Fibroblast of lung (primary cell): ENCODE measurements around the gene CRYBG1.

Experiments used
- EZH2 ChIP-seq: IDR thresholded peaks from 2 replicates; pipeline ENCODE4 v1.5.1; 2012; ENCODE audit warnings: low read length, control low read depth, mild to moderate bottlenecking; ENCODE audit errors: missing control alignments
- TF ChIP-seq, protein P1 (sequence below), 2 donors: IDR thresholded peaks in 1 of 2; conservative IDR thresholded peaks in 1 of 2; 1 replicate in 1 of 2; 2 replicates in 1 of 2; pipeline ENCODE4 v1.5.1; 2011 to 2012; ENCODE audit warnings: low read length in 2 of 2, control low read depth in 1 of 2, inconsistent platforms in 1 of 2, low read depth in 1 of 2, mild to moderate bottlenecking in 1 of 2

DNA sequence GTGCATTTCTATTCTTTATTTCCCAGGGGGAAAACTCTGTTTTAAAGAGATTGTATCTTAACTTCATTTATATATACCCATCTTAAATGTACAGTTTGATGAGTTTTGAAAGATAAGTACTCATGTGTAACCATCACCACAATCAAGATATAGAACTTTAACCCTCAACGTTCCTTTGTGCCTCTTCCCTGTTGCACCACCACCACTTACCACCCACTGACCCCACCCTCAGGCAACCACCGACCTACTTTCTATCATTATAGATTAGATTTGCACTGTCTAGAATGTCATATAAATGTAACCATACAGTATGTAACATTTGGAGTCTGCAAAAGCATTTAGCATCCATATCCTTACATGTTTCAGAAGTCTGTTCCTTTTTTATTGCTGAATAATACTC, 147.8 kb downstream of the CRYBG1 start:
- TF ChIP-seq EZH2, result no peak
- TF ChIP-seq, protein P1, sequence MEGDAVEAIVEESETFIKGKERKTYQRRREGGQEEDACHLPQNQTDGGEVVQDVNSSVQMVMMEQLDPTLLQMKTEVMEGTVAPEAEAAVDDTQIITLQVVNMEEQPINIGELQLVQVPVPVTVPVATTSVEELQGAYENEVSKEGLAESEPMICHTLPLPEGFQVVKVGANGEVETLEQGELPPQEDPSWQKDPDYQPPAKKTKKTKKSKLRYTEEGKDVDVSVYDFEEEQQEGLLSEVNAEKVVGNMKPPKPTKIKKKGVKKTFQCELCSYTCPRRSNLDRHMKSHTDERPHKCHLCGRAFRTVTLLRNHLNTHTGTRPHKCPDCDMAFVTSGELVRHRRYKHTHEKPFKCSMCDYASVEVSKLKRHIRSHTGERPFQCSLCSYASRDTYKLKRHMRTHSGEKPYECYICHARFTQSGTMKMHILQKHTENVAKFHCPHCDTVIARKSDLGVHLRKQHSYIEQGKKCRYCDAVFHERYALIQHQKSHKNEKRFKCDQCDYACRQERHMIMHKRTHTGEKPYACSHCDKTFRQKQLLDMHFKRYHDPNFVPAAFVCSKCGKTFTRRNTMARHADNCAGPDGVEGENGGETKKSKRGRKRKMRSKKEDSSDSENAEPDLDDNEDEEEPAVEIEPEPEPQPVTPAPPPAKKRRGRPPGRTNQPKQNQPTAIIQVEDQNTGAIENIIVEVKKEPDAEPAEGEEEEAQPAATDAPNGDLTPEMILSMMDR (conservative IDR thresholded peaks at IDR 0.05 in 1 of 2, IDR thresholded peaks at IDR 0.05 in 1 of 2; ENCODE audit: low read depth in 1 of 2, low read length in 2 of 2), result no peak
